ENCODE results near the gene NHLRC3. TPM values are rescaled to one million over a fixed set of nuclear protein-coding genes. Genes with fewer than 3 reads are reported as not detected.

Gene NHLRC3
- total and polyA plus RNA-seq, 2 of the 8 experiments (the other 6 are each of a cell fraction or from before 2014, with no cell fraction given): 13.1 to 16.9 TPM

DNA sequence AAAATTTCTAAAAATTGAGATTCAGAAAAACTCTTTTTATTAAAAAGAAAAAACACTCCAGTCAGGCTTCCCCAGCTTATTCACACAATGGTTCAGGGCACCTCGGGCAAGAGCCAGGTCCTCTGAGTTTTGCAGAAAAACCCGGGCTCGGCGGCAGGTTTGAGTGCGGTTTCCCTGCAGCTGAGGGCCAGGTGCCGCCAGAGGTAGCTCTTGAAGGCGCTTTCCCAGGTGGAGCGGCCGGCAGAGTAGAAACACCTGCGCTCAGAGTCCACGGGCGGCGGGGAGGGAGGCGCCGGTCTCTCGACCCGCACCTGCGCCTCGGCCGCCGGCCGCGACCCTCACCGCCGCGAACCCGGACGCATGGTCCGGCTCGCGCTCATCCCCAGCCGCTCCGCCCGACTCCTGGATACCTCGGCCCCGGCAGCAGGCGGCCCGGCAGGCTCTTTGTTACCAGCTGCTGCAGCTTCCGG lies 811 bp upstream of the NHLRC3 start (continued):
- TF ChIP-seq SAP30 (IDR thresholded peaks at IDR 0.05; ENCODE audit: insufficient read depth, insufficient replicate concordance, low read length): no peak
- no peak for TF ChIP-seq ATF3 (IDR thresholded peaks at IDR 0.05; ENCODE audit: insufficient read depth, low read depth, low read length)
- TF ChIP-seq RNF2 (IDR thresholded peaks at IDR 0.05; ENCODE audit: borderline replicate concordance, low read depth, low read length, missing control alignments, poor library complexity, severe bottlenecking): no peak
- TF ChIP-seq POU5F1 (IDR thresholded peaks at IDR 0.05; ENCODE audit: low read depth, low read length): no peak
- TF ChIP-seq NANOG (IDR thresholded peaks at IDR 0.05; ENCODE audit: insufficient read depth, low read depth, low read length, poor library complexity, severe bottlenecking): no peak
- 0 out of 2 replicates have a peak, but pooled peaks have one; percentile 16 for TF ChIP-seq KDM5A (IDR thresholded peaks at IDR 0.05; ENCODE audit: low read length)
- TF ChIP-seq GTF2F1 (IDR thresholded peaks at IDR 0.05; ENCODE audit: borderline replicate concordance, low read depth, low read length): no peak
- peak; percentile 48 for TF ChIP-seq MAX (IDR thresholded peaks at IDR 0.05)
- TF ChIP-seq POLR2AphosphoS5 (IDR thresholded peaks at IDR 0.05; ENCODE audit: low read depth, low read length): no peak
- TF ChIP-seq RBBP5 (IDR thresholded peaks at IDR 0.05; ENCODE audit: borderline replicate concordance, low read depth, low read length): no peak
- TF ChIP-seq CTCF (IDR thresholded peaks at IDR 0.05; ENCODE audit: control extremely low read depth in 1 of 3, insufficient read depth in 1 of 3, low read depth in 1 of 3, low read length in 3 of 3): no peak
- TF ChIP-seq JUND (IDR thresholded peaks at IDR 0.05; ENCODE audit: low read length): no peak
- 0 out of 4 replicates have a peak, but pooled peaks of 1 of the 2 experiments have one; percentile 51 for TF ChIP-seq HDAC2 (IDR thresholded peaks at IDR 0.05; ENCODE audit: borderline replicate concordance in 1 of 2, low read depth in 2 of 2, low read length in 2 of 2)
- no peak for TF ChIP-seq TAF1 (IDR thresholded peaks at IDR 0.05; ENCODE audit: low read depth, low read length)
- TF ChIP-seq RFX5 (IDR thresholded peaks at IDR 0.05; ENCODE audit: borderline replicate concordance, low read depth, low read length): no peak
- no peak for TF ChIP-seq USF2 (IDR thresholded peaks at IDR 0.05; ENCODE audit: low read length)
- TF ChIP-seq CTBP2 (IDR thresholded peaks at IDR 0.05; ENCODE audit: borderline replicate concordance, insufficient read depth, insufficient read length, low read length): no peak
- peak; percentile 81 for TF ChIP-seq PHF8 (conservative IDR thresholded peaks at IDR 0.05; ENCODE audit: low read depth, low read length)
- no peak for TF ChIP-seq HDAC6 (IDR thresholded peaks at IDR 0.05; ENCODE audit: low read depth, low read length)
